Nucleus accumbens (tissue), 56 donors: ENCODE results near the gene JMJD8.

Source experiments
- DNase-seq, 56 donors: peaks; one replicate each; lab custom pipeline; 2025; lab: John Stamatoyannopoulos, UW

The JMJD8 gene

DNA sequence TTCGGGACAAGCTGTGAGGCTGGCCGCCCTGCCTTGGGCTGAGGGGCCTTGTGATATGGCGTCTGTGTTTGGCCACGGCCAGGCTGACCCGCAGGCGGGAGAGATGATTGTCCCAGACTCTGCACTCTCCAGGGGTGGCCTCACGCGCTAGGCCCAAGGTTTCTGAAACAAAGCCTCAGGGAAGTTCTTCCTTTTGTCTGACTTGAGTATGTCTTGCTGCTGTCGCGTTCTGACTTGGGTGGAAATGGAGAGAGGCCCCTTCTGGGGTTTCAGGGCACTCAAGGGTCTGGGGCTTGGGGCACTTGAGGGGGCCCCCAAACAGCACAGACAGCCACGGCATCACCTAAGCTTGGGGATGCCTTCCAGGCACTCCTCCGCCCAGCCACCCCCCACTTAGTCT is 26.9 kb upstream of the JMJD8 start:
- DNase-seq = no peak

DNA sequence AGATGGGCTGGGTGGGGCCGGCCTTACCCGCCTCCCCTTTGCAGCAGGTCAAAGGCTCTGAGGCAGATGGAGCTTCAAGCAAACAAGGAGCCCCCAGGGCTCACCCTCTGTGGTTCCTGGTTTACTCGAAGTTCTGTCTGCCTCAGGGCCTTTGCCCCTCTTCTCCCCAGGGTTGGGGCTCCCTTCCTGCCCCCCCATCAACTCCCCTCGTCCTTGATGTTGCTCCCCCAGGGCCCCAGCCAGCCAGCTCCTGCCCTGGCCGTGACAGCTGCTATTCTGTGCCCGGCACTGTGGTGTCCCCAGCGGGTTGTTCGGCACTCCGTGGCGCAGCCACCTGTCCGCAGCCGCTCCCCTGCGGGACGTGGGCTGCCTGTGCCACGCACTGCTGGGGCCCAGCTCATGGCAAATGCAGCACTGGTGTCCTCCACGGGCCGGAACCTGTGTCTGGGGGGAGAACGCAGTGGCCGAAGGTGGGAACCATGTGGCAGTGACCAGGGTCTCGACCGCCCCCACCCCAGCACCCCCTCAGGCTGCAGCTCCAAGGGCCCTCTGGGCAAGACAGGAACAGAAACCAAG is 26.5 kb upstream of the JMJD8 start:
- no peak for DNase-seq

GRCh38 chr16:709566-710499 is 25.7 kb upstream of the JMJD8 start:
- DNase-seq = peak in 54 of 56 donors; percentile 14 to 94 (median 74)

- no peak for DNase-seq
Measured at GRCh38 chr16:708959-709358, 24.8 kb upstream of the JMJD8 start.

- DNase-seq = no peak
Measured at GRCh38 chr16:708019-708418, 23.9 kb upstream of the JMJD8 start.

DNA sequence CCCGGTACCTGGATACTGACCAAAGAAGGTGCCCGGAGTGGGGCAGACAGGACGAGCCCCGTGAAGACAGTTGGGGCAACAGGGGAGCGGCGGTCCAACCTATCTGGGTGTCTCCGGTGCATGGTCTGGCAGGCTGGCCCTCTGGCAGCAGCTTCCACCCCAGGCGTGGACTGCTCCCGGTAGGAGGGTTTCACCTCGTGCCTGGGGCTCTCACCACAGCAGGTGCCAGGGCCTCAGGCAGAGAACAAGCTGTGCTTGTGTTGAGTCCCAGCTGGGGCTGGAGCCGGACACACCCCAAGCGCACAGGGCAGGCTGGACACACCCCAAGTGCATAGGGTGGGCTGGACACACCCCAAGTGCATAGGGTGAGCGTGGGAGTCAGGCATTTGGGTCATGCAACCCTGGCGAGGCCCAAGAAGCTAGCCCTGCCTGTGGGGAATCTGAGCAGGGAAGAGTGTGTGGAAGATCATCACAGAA is 23.0 kb upstream of the JMJD8 start:
- no peak for DNase-seq

DNA sequence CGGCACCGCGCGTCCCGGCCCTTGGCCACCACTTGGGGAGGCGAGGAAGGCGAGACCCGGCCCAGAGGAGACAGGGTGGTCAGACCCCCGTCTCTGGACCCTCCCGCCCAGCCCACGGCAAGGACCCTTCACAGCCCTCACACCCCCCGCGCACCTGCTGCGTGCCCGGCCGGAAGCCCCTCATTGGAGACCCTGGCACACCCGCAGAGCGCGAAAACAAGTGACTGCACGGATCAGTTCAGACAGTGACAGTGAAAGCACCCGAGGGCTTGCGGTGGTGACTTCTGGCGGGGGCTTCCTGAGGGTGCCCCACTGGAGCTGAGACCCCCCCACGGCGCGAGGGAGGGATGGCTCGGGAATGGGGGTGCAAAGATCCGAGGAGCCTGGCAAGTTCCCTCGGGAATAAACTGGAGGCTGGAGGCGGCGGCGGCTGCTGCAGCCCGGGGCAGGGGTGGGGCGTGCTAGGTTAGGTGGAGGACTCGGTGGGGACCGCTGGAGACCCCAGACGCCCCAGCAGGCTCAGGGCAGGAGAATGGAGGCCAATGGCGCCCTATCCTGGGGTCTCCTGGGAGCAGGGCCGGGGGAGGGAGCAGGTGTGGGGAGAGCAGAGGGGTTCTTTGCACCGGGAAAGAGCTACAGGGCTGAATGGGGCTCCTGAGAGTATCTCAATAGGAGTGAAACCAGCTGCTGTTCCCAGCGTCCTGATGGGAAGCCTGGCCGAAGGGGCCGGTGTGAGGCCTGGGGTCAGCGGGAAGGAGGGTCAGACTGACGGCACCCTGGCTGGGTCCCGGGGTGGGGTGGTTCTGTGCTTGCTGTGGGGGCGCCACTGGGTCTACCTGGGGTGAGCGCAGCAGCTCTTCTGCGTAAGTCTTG is 22.3 kb upstream of the JMJD8 start:
- peak in 9 of 56 donors; percentile 21 to 58 (median 34) for DNase-seq

- peak in 41 of 56 donors; percentile 19 to 85 (median 51) for DNase-seq
Measured at GRCh38 chr16:705431-706188, 21.5 kb upstream of the JMJD8 start, which contains the start of gene FBXL16. Gene FBXL16 (minus strand): TSS chr16:705801. CDS start chr16:697405, 8,396 bp downstream.

DNA sequence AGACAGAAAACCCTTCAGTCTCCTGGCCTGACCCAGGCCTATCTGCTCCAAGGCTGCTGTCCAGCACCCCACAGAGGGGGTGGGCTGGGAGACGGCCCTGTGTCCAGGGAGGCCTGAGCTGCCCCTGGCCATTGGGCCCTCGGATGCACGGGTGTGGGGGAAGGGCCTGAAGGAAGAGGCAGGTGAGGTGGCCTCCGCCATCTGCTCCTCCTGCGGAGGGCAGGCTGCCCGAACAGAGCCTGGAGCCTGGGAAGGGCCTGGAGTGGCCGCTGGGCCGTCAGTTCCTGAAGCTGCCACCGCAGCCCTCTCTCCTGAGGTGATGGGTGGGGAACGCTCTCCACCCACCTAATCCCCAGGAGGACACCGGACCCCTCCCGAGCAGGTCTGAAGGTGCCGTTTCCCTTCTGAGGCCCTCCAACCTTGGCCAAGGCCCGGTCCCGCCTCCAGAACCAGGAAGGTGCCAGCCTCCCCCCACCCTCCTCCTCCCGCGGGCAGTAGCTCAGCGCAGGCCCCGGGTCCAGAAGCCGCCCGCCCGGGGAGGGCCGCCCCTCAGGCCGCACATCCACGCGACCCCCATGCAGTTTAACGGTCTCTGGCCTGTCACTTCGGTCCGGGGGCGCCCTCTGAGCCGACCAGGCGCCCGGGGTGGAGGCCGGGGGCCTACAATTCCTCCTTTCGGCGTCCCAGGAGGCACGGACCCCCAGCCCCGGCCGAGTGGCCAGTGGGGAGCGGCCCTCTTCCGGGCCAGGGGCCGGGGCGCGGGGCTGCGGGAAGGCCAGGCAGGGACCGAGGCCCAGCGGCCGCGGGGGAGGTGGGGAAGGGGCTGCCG is 20.6 kb upstream of the JMJD8 start:
- DNase-seq = peak in 1 of 56 donors; percentile 14

DNA sequence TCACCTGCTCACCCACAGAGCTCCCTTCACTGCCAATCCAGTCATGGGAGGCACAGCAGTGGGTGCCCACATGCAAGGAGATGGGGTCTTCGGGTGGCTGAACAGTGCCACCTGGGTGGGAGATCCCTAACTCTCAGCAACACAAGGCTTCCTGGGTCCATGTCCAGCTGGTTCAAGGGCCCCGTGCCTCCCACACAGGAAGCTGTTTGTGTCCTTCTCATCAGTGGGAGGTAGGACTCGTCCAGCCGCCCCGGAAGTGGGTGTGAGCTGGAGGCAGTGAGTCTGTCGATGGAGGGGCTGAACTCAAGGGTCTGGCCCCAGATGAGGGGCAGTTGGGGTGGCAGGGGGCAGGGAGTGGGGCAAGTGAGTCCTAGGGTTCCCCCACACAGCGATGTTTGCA is 19.9 kb upstream of the JMJD8 start:
- no peak for DNase-seq

DNA sequence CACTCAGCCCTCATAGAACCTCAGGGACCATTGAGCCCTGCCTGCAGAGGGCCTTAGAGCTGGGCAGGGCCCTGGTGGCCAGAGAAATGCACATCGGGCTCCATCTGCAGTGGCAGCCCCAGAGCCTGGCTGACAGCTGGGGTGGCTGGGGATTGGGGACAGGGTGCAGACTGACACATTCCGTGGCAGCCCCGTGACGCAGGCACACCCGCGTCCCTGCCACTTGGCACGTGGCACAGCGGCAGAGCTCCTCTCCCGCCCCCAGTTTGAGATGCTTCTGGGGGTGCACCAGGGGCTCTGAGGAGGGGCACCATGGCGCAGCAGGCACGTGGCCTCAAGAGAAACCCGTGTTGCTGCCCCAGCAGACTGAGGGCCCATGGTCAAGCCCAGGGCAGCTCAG is 19.3 kb upstream of the JMJD8 start:
- DNase-seq = peak in 32 of 56 donors; percentile 6 to 80 (median 50)

- no peak for DNase-seq
Measured at GRCh38 chr16:702341-702740, 18.2 kb upstream of the JMJD8 start.

DNA sequence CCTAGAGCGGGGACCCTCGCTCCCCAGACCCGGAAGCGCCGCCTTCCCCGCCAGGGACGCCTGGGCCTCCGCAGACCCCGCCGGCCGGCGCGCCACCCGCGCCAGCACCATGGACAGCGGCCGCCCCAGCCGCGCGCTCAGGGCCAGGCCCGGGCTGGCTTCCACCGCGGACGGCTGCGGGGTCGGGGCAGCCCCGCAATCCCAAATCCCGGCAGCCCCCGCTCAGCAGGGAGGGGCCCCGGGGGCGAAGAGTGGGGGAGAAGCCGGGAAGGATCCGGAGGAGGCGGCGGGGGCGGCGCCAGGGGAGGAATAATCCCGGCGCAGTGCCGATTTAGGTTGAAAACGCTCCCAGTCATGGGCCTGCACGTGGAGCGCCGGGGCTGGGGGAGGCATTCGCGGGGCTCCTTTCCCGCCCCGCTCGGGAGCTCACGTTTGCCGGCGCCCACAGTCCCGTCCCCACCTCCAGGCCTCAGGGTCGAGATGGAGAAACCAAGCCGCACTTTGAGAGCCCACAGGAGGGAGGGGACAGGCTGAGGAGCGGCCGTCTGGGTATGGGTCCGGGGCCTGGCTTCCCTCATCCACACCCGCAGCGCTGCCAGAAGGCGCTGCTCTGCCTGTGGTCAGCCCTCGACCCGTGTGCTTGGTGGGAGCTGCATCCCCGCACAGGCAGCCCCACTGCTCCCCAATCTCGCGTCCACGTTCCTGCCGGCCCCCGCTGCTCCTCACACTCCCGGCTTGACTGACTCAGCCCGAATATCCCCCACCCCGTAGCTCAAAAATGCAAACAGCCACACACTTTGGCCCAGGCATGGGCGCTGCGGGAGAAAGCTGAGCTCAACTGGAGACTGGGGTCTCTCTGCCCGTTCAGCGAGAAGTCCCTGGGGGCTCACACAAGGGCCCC is 16.8 kb upstream of the JMJD8 start:
- peak in 13 of 56 donors; percentile 11 to 69 (median 37) for DNase-seq

GRCh38 chr16:698911-699671 is 15.0 kb upstream of the JMJD8 start:
- DNase-seq = no peak

DNA sequence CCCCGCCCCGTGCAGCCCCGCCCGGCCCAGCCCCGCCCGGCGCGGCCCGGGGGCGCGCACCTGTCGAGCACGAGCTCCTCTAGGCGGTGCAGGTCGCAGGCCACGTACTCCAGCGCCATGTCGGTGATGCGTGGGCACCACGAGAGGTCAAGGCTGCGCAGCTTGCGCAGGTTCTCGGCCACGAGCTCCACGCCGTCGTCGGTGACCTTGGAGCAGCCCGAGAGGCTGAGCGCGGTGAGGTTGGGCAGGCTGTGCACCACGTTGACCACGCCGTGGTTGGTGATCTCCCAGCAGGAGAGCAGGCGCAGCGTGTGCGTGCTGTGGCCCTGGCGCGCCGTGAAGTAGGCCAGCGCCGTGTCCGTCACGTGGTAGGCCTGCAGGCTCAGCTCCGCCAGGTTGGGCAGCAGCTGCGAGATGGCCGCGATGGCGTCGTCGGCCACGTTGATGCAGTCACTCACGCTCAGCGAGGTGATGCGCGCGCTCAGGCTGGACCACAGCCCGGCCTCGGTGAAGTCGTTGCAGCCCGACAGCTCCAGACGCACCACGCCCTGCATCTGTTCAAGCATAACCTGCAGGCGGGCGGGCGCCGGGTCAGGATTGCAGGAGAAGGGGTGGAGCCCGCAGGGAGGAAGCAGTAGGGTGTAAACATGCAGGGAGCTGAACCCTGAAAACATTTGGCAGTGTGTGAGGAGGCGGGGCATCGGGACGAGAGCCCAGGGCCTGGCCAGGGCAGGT is 11.4 kb upstream of the JMJD8 start:
- peak in 2 of 56 donors; percentile 25 to 32 for DNase-seq

DNA sequence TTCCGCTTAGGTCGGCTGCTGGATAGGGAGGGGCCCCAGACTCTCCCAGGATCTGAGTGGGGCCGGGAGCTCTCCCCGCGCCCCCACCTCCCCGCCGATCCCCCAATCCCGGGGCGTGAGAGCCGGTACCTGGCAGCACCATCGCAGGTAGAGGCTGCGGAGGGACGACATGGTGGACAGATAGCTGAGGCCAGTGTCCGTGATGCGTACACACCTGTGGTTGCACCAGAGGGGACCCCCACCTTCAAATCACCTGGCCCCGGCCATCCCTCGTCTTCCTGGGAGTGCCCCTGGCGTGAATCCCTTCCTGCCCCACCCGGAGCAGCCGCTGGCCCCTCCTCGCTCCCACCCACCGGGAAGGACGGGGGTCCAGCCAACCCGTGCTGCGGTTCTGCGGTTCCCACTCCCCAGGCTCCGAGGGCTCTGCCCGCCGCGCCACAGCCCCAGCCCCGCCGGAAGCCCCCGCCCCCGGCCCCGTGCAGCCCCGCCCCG is 10.8 kb upstream of the JMJD8 start:
- no peak for DNase-seq
